A673 (cell line): Measurements from ENCODE around the gene ERICH6B.

Experiments
- EZH2 ChIP-seq: fragments of 200-600 bp; sonication (generic); IDR thresholded peaks from 2 replicates; pipeline ENCODE4 v1.6.1; 2017; ENCODE audit warnings: borderline replicate concordance, low read depth, mild to moderate bottlenecking, mixed read lengths, antibody characterized with exemption, low read length; ENCODE audit not compliant: poor library complexity, severe bottlenecking
- TF ChIP-seq, protein P1 (sequence below): fragments of 300-800, 200-600 bp; sonication (generic); conservative IDR thresholded peaks from 2 replicates; pipeline ENCODE4 v1.5.1; 2017; ENCODE audit warnings: low read depth, mild to moderate bottlenecking, antibody characterized with exemption, low read length, moderate library complexity, mixed read lengths

DNA sequence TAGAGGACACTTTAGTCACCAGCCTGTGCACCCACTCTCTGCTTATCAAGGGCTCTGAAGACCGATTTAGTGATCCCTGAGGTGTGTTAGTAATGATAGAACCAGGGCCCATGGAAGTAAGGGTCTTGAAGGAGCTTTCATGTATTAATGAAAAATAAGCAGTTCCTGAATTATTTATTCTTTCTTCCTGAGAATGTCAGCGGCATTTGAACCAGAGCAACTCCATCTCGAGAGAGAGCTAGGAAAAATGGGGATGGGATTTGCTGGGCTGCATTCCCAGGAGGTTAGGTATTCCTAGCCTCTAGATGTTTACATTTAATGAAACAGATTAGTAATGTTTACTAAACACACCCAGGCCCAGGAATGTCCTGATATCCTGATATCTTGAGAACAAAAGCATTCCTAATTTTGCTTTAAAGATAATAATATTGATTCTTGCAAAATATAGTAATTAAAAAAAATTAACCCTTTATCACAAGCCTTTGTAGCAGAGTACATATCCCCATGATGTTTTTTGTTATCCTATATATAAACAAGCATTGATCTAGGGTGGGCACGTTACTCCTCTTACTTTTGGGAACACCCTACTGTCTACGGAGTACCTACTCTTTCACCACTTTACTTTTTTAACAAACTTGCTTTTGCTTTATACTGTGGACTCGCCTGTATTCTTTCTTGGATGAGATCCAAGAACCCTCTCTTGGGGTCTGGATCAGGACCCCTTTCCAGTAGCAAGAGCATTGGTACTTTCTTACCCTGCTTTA, 87.7 kb downstream of the ERICH6B start:
- TF ChIP-seq, protein P1, sequence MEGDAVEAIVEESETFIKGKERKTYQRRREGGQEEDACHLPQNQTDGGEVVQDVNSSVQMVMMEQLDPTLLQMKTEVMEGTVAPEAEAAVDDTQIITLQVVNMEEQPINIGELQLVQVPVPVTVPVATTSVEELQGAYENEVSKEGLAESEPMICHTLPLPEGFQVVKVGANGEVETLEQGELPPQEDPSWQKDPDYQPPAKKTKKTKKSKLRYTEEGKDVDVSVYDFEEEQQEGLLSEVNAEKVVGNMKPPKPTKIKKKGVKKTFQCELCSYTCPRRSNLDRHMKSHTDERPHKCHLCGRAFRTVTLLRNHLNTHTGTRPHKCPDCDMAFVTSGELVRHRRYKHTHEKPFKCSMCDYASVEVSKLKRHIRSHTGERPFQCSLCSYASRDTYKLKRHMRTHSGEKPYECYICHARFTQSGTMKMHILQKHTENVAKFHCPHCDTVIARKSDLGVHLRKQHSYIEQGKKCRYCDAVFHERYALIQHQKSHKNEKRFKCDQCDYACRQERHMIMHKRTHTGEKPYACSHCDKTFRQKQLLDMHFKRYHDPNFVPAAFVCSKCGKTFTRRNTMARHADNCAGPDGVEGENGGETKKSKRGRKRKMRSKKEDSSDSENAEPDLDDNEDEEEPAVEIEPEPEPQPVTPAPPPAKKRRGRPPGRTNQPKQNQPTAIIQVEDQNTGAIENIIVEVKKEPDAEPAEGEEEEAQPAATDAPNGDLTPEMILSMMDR, result no peak
- TF ChIP-seq EZH2, result no peak
